ENCODE measurements around the gene PTH2R. TPM values are rescaled to one million over a fixed set of nuclear protein-coding genes. Genes with fewer than 3 reads are reported as not detected.
"Not testable (repeated sequence)": the region's sequence is repeated elsewhere in the genome, so short reads cannot be mapped to it uniquely, and the experiment has no call there.

The PTH2R gene
- total RNA-seq, 6 experiments from 2014 or later: 0.07 to 0.19 (median 0.16) TPM; not detected in 3

GRCh38 chr2:208375491-208376068 is 31.0 kb upstream of the PTH2R start:
- no peak for TF ChIP-seq POLR2A (IDR thresholded peaks at IDR 0.05)
- no peak for TF ChIP-seq CTCF (IDR thresholded peaks at IDR 0.05)
- Histone ChIP-seq H3K27me3 (no peaks in the 10 kb centered on the region), H3K36me3 (no peaks in the 10 kb centered on the region), H3K4me3 (no peak overlapping the region), H3K4me1 (peaks cover 0 to 10% (median 2%) of the 10 kb centered on the region in 4 donors), H3K27ac (no peak overlapping the region), H3K9me3 (no peaks in the 10 kb centered on the region)
- ATAC-seq (no peak), DNase-seq (no peak)
- WGBS (ENCODE audit: insufficient coverage, low coverage, low lambda C conversion rate, missing lambda C conversion rate): 70% methylated on average over 1 of the region's 1 CpG
- intact Hi-C loops (cut with DNase I): no loop called here

GRCh38 chr2:208377344-208377860 is 29.2 kb upstream of the PTH2R start:
- intact Hi-C loops (cut with DNase I); ATAC-seq; H3K4me3 ChIP-seq; H3K9me3 ChIP-seq; H3K36me3 ChIP-seq; H3K27ac ChIP-seq; H3K27me3 ChIP-seq; H3K4me1 ChIP-seq; DNase-seq: not testable (repeated sequence)
- WGBS (ENCODE audit: insufficient coverage, low coverage, low lambda C conversion rate, missing lambda C conversion rate): 100% methylated on average over 2 of the region's 40 CpGs

- no peak overlapping the region for H3K27ac ChIP-seq
- ATAC-seq: no peak
These were observed 27.4 kb upstream of the PTH2R start for GRCh38 chr2:208379192-208379591.

GRCh38 chr2:208384637-208385036 is 22.0 kb upstream of the PTH2R start:
- no peak for TF ChIP-seq POLR2A (IDR thresholded peaks at IDR 0.05)
- no peak for TF ChIP-seq CTCF (IDR thresholded peaks at IDR 0.05)
- 77% methylated on average over 4 of the region's 4 CpGs for WGBS (ENCODE audit: insufficient coverage, low coverage, low lambda C conversion rate, missing lambda C conversion rate)
- DNase-seq: no peak
- no peaks in the 10 kb centered on the region for H3K9me3 ChIP-seq
- H3K4me1 ChIP-seq: no peaks in the 10 kb centered on the region
- no peaks in the 10 kb centered on the region for H3K27me3 ChIP-seq
- H3K27ac ChIP-seq: no peak overlapping the region
- intact Hi-C loops (cut with DNase I): no loop called here
- ATAC-seq: no peak
- H3K4me3 ChIP-seq: no peak overlapping the region
- no peaks in the 10 kb centered on the region for H3K36me3 ChIP-seq

More at GRCh38 chr2:208379192-208379591, 27.4 kb upstream of the PTH2R start:
- no peaks in the 10 kb centered on the region for H3K36me3 ChIP-seq
- no peaks in the 10 kb centered on the region for H3K27me3 ChIP-seq
- no peaks in the 10 kb centered on the region for H3K4me1 ChIP-seq
- H3K9me3 ChIP-seq: no peaks in the 10 kb centered on the region
- TF ChIP-seq CTCF (IDR thresholded peaks at IDR 0.05) (no peak), POLR2A (IDR thresholded peaks at IDR 0.05) (no peak)
- intact Hi-C loops (cut with DNase I): no loop called here
- no peak overlapping the region for H3K4me3 ChIP-seq
- DNase-seq: no peak
- 53% methylated on average over 3 of the region's 3 CpGs for WGBS (ENCODE audit: insufficient coverage, low coverage, low lambda C conversion rate, missing lambda C conversion rate)

- H3K4me1 ChIP-seq: no peaks in the 10 kb centered on the region
- DNase-seq (no peak), ATAC-seq (no peak)
- 44% methylated on average over 2 of the region's 2 CpGs for WGBS (ENCODE audit: insufficient coverage, low coverage, low lambda C conversion rate, missing lambda C conversion rate)
- intact Hi-C loops (cut with DNase I): no loop called here
- H3K9me3 ChIP-seq: no peaks in the 10 kb centered on the region
- H3K27ac ChIP-seq: no peak overlapping the region
- no peak overlapping the region for H3K4me3 ChIP-seq
- H3K27me3 ChIP-seq: no peaks in the 10 kb centered on the region
- TF ChIP-seq CTCF (IDR thresholded peaks at IDR 0.05) (no peak), POLR2A (IDR thresholded peaks at IDR 0.05) (no peak)
- H3K36me3 ChIP-seq: no peaks in the 10 kb centered on the region
These were observed 20.1 kb upstream of the PTH2R start for GRCh38 chr2:208386541-208386940.

Data from right lobe of liver (tissue), 6 donors.